Large intestine (tissue), 3 donors: ENCODE data around the gene GPR37L1. TPM values are rescaled to one million over a fixed set of nuclear protein-coding genes. Genes with fewer than 3 reads are reported as not detected.
"Not testable (repeated sequence)": the region's sequence is repeated elsewhere in the genome, so short reads cannot be mapped to it uniquely, and the experiment has no call there.

Experiments
- DNase-seq, 2 donors: peaks; one replicate each; pipeline versions ENCODE4 v3.0.0 to v3.0.0-alpha.2; 2013
- H3K27ac ChIP-seq: one replicate; pipeline ENCODE4 v1.5.1; 2013; ENCODE audit warnings: low read length
- H3K27me3 ChIP-seq: 2 replicates; pipeline ENCODE4 v1.6.1; 2013; ENCODE audit warnings: low read length; ENCODE audit not compliant: control insufficient read depth, insufficient read depth
- H3K36me3 ChIP-seq: 2 replicates; pipeline ENCODE4 v1.6.1; 2013; ENCODE audit warnings: low read length; ENCODE audit not compliant: control insufficient read depth, insufficient read depth
- H3K4me1 ChIP-seq: one replicate; pipeline ENCODE4 v1.6.1; 2013; ENCODE audit warnings: low read length; ENCODE audit not compliant: control insufficient read depth, insufficient read depth
- H3K4me3 ChIP-seq: one replicate; pipeline ENCODE4 v1.5.1; 2013; ENCODE audit warnings: low read length
- H3K9me3 ChIP-seq: one replicate; pipeline ENCODE4 v1.6.1; 2013; ENCODE audit warnings: mild to moderate bottlenecking, low read depth, low read length, moderate library complexity; ENCODE audit not compliant: control insufficient read depth
- WGBS: methylation state at CpG from one replicate; pipeline ENCODE4 v1.1.5; 2013; ENCODE audit warnings: low lambda C conversion rate; ENCODE audit not compliant: insufficient coverage; 5-methylcytosine and 5-hydroxymethylcytosine counted together
- polyA plus RNA-seq: library from polyadenylated mRNA; unstranded; fragments of 120-200 nt; gene quantifications from one replicate; pipeline ENCODE4 v1.2.1, GENCODE V29; 2013

The GPR37L1 gene
- polyA plus RNA-seq, 1 donor, result 0.10 TPM

GRCh38 chr1:202107801-202108731, 14.7 kb upstream of the GPR37L1 start:
- Histone ChIP-seq H3K4me1 (peaks cover 64% of the 10 kb centered on the region), H3K27me3 (no peaks in the 10 kb centered on the region), H3K27ac (peak overlapping the region; percentile 96), H3K36me3 (no peaks in the 10 kb centered on the region), H3K4me3 (no peak overlapping the region), H3K9me3 (no peaks in the 10 kb centered on the region)
- WGBS, result no CpG with 5 or more reads among the region's 13 CpGs
- peak; percentile 94 to 98 for DNase-seq

GRCh38 chr1:202110977-202111376, 11.7 kb upstream of the GPR37L1 start:
- no CpG with 5 or more reads among the region's 3 CpGs for WGBS

GRCh38 chr1:202111589-202111988, 11.1 kb upstream of the GPR37L1 start:
- WGBS, result 100% methylated on average over 2 of the region's 7 CpGs
- not testable (repeated sequence) for H3K4me3 ChIP-seq, H3K36me3 ChIP-seq, H3K27me3 ChIP-seq, H3K9me3 ChIP-seq, DNase-seq, H3K27ac ChIP-seq
- peaks cover 59% of the 10 kb centered on the region for H3K4me1 ChIP-seq

More at GRCh38 chr1:202110977-202111376, 11.7 kb upstream of the GPR37L1 start:
- Histone ChIP-seq H3K9me3 (no peaks in the 10 kb centered on the region), H3K36me3 (no peaks in the 10 kb centered on the region), H3K4me3 (no peak overlapping the region), H3K27me3 (no peaks in the 10 kb centered on the region), H3K27ac (no peak overlapping the region), H3K4me1 (peaks cover 63% of the 10 kb centered on the region)
- no peak for DNase-seq

DNA sequence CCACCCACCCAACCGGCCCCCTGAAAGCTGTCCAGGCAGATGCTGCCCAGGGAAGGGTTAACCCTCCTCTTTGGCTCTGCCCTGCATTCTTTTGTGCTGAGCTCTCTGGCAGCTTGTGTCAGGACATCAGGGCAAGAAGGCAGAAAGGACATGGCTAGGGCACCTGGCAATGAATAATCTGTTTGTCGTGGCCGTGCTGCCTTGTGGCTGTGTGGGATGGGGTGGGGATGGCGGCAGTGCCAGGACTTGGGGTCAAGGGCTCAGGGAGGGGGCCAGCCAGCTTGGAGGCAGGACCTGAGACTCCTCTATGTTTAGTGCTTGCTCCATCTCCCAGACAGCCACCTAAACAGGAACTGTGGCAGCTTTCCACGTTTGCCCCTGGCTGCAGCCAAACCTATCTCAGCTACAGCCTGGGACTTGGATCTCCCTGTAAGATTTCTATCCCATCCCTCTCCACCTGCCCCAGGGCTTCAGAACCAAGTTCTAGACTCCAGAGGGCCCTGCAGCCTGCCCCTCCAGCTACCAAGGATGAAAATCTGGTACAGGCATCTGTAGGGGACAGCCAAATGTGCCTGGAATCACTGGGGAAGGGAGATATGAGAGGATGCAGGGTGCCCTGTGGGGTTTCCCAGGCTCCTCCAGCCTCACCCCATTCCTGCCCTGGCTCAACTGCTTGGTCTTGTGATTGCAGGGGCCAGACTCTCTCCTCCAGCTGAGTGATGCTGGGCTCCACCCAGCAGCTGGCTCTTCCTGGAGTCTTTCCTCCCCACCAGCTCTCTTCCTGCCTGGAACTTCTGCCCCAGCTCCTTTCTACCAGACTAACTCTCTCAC, 9.6 kb upstream of the GPR37L1 start:
- Histone ChIP-seq H3K27ac (peak overlapping the region; percentile 87), H3K4me3 (no peak overlapping the region), H3K27me3 (no peaks in the 10 kb centered on the region), H3K36me3 (no peaks in the 10 kb centered on the region), H3K9me3 (no peaks in the 10 kb centered on the region), H3K4me1 (peaks cover 50% of the 10 kb centered on the region)
- no CpG with 5 or more reads among the region's 5 CpGs for WGBS
- DNase-seq, result peak; percentile 86 to 89

DNA sequence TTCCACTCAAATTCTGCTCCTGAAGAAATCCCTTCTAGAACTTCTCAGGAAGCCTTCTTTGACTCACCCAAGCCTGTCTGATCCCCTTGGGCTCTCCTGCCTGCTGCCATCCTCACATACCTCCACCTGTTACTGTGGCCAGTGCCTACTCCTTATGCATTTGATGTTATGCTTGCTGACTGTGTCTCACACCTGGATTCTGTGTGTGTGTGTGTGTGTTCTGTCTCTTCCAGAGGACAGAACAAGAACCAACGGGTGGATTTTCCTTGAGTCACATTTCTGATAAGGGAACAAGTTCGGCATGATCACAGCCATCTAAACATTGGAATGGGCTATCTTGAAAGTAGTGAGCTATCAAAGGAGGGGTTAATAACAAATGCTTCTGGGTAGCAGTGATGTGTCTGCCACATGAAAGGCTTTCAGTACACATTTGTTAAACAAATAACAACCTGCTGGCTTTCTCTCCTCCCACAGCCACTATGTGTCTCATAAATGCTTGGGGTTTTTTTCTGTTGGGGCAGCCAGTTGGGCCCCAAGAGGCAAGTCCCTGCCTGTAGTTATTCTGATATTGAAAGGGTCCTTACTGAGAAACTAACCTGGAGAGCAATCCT, 8.9 kb upstream of the GPR37L1 start:
- Histone ChIP-seq H3K27ac (peak overlapping the region; percentile 87), H3K27me3 (no peaks in the 10 kb centered on the region), H3K4me3 (no peak overlapping the region), H3K36me3 (no peaks in the 10 kb centered on the region), H3K9me3 (no peaks in the 10 kb centered on the region), H3K4me1 (peaks cover 50% of the 10 kb centered on the region)
- no CpG with 5 or more reads among the region's 2 CpGs for WGBS
- peak in 1 of 2 donors; percentile 61 for DNase-seq

DNA sequence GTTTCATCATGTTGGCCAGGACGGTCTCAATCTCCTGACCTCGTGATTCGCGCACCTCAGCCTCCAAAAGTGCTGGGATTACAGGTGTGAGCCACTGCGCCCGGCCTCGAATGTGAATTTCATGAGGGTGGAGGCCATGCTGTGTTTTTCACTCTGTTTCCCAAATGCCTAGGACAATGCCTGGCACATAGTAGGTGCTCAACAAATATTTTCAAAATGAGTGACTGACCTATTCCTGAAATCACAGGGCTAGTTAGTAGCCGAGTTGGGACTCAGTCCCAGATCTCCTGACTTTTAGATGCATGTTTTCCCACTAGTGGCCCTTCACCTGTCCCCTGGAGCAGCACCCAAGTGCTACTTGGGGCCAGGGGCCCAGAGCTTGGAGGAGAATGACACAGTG, 6.4 kb upstream of the GPR37L1 start:
- Histone ChIP-seq H3K4me1 (peaks cover 38% of the 10 kb centered on the region), H3K36me3 (no peaks in the 10 kb centered on the region), H3K27ac (no peak overlapping the region), H3K4me3 (no peak overlapping the region), H3K9me3 (no peaks in the 10 kb centered on the region), H3K27me3 (no peaks in the 10 kb centered on the region)
- no peak for DNase-seq
- WGBS, result no CpG with 5 or more reads among the region's 8 CpGs

GRCh38 chr1:202117898-202118371, 4.8 kb upstream of the GPR37L1 start:
- Histone ChIP-seq H3K4me3 (no peak overlapping the region), H3K9me3 (no peaks in the 10 kb centered on the region), H3K36me3 (no peaks in the 10 kb centered on the region), H3K4me1 (peaks cover 33% of the 10 kb centered on the region), H3K27ac (peak overlapping the region; percentile 83), H3K27me3 (no peaks in the 10 kb centered on the region)
- WGBS, result no CpG with 5 or more reads among the region's 10 CpGs
- peak; percentile 77 to 84 for DNase-seq

DNA sequence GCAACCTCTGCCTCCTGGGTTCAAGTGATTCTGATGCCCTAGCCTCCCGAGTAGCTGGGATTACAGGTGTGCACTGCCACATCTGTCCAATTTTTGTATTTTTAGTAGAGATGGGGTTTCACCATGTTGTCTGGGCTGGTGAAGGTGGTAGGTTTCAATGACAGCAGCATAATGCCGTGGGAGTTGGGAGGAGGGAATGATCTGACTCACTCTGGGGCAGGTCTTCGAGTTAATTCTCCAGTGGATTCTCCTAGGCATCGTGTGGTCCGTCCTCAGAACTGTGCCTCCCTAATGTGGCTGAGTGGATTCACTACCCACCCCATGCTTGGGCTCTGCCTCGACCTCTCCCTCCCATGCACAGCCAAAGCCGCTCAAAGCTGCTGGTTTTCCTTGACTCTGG, 1.7 kb upstream of the GPR37L1 start:
- no peaks in the 10 kb centered on the region for H3K36me3 ChIP-seq
- peaks cover 13% of the 10 kb centered on the region for H3K4me1 ChIP-seq
- H3K27me3 ChIP-seq, result no peaks in the 10 kb centered on the region
- H3K4me3 ChIP-seq, result no peak overlapping the region
- no CpG with 5 or more reads among the region's 7 CpGs for WGBS
- H3K9me3 ChIP-seq, result no peaks in the 10 kb centered on the region
- DNase-seq, result no peak
- H3K27ac ChIP-seq, result no peak overlapping the region

DNA sequence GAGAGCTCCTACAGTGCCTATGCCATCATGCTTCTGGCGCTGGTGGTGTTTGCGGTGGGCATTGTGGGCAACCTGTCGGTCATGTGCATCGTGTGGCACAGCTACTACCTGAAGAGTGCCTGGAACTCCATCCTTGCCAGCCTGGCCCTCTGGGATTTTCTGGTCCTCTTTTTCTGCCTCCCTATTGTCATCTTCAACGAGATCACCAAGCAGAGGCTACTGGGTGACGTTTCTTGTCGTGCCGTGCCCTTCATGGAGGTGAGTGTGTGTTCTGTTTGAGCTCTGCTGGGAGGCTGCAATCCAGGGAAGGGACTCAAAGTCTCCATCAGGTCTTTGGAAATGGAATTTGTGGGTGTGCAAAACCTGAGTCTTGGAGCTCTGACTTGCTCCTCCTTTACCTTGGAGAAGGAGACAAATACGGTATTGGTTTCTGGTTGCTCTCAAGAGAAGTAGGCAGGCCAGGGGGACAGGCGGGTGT, 658 bp downstream of the GPR37L1 start:
- Histone ChIP-seq H3K27me3 (no peaks in the 10 kb centered on the region), H3K4me3 (no peak overlapping the region), H3K36me3 (no peaks in the 10 kb centered on the region), H3K9me3 (no peaks in the 10 kb centered on the region), H3K4me1 (peaks cover 5% of the 10 kb centered on the region), H3K27ac (no peak overlapping the region)
- no CpG with 5 or more reads among the region's 10 CpGs for WGBS
- DNase-seq, result no peak

- WGBS, result no CpG with 5 or more reads among the region's 7 CpGs
- no peaks in the 10 kb centered on the region for H3K9me3 ChIP-seq
- H3K27ac ChIP-seq, result no peak overlapping the region
- H3K27me3 ChIP-seq, result no peaks in the 10 kb centered on the region
- no peak for DNase-seq
- no peaks in the 10 kb centered on the region for H3K4me1 ChIP-seq
- no peak overlapping the region for H3K4me3 ChIP-seq
- H3K36me3 ChIP-seq, result no peaks in the 10 kb centered on the region
Measured at GRCh38 chr1:202124142-202124541, 1.4 kb downstream of the GPR37L1 start.
